Stimulated activated naive CD8-positive, alpha-beta T cell treated with anti-CD3 and anti-CD28 coated beads, Interleukin-15, amount 100 ng/mL, for 72 hours (primary cell): ENCODE measurements around the gene KCNK1.
"Not testable (repeated sequence)": the region's sequence is repeated elsewhere in the genome, so short reads cannot be mapped to it uniquely, and the experiment has no call there.

Experiments
- ATAC-seq: fragments of 150-1000 bp; cut with Tn5 transposase; 2 replicates; pipeline ENCODE4 v1.10.0; 2021; ENCODE audit warnings: mild to moderate bottlenecking, moderate library complexity
- DNase-seq, 2 donors: peaks; one replicate each; pipeline ENCODE4 v3.0.0; 2021 to 2022
- H3K27ac Mint-ChIP-seq, 2 donors: one replicate each; pipeline ENCODE4 v1.8.0; 2022; ENCODE audit warnings: mild to moderate bottlenecking in 2 of 2, mixed read lengths in 2 of 2, moderate library complexity in 2 of 2
- H3K27me3 Mint-ChIP-seq: one replicate; pipeline ENCODE4 v1.8.0; 2022; ENCODE audit warnings: mixed read lengths
- H3K4me1 Mint-ChIP-seq: one replicate; pipeline ENCODE4 v1.8.0; 2022; ENCODE audit warnings: mild to moderate bottlenecking, mixed read lengths
- H3K4me3 Mint-ChIP-seq, 2 donors: one replicate each; pipeline ENCODE4 v1.8.0; 2022; ENCODE audit warnings: mild to moderate bottlenecking in 2 of 2, mixed read lengths in 2 of 2, moderate library complexity in 1 of 2
- H3K9me3 Mint-ChIP-seq, 2 donors: one replicate each; pipeline ENCODE4 v1.8.0; 2022; ENCODE audit warnings: mixed read lengths in 2 of 2

Gene KCNK1

DNA sequence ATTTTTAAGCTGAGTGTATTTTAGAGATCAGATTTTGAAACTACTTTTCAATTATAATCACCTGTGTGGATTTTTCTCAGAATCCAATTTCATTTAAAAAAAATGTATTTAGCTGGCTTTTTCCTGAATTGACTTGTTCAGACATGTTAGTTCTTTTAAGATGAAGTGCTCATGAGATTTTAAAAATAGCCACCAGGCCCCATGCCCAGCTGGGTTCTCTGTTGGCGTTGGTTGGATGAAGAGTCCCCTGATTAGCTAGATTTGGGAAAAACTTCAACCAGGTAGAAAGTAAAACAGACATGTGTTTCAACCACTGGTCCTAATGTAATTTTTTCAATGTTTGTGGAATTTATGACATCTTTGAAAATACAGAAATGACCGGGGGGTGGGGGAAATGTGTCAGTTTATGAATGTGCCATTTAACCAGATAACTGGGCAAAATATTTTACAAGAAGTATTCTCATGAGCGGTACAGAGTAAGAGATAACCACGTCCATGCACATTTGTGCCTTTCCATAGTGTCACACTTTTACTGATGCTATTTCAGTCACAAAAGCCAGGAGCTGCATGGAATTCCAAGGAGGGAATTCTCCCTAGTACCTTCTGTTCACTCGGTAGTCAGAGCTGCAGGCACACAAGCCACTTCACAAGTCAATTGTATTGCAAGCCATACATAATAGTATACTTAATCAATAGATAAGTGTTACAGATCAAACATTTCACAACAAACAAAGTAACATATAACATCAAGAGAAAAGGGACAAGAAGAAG is 51.1 kb downstream of the KCNK1 start:
- no peaks in the 10 kb centered on the region for H3K4me1 Mint-ChIP-seq
- H3K9me3 Mint-ChIP-seq = peaks cover 0 to 4% of the 10 kb centered on the region in 2 donors
- DNase-seq (no peak), ATAC-seq (no peak)
- no peak overlapping the region for H3K4me3 Mint-ChIP-seq
- no peak overlapping the region for H3K27ac Mint-ChIP-seq
- H3K27me3 Mint-ChIP-seq = peaks cover under 1% of the 10 kb centered on the region

DNA sequence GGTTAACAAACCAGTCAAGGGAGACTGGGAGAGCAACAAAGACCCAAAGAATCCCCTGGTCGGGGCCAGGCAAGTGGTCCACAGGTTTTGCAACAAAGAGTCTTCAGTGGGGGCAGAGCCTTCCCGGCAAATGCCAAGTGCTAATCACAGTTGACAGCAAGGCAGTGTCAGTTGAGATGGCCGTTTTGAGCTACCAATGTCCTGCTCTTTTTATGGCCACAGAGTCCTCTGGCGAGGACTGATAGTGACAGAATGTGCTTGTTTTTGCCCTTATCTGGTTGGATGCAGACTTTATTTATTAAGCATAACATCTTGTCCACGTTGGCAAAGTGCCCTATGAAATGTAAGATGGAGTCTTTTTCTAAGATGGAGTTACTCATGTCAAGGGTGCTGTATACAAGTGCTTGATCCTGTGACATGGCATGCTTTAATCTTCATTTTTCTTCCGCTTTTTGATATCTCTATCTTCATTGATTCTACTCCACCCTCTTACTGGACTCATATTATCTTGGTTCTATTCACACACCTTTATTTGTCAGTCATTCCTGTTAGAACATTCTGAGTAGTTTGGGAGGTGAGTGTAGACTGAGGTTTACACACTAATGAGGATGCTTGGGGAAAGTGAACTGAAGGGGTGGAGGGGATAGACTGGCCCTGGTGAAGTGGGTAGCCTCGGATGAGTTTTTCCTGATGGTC is 51.8 kb downstream of the KCNK1 start:
- H3K27me3 Mint-ChIP-seq = peaks cover 7% of the 10 kb centered on the region
- ATAC-seq (no peak), DNase-seq (no peak)
- H3K4me3 Mint-ChIP-seq = no peak overlapping the region
- H3K9me3 Mint-ChIP-seq = peaks cover 0 to 4% of the 10 kb centered on the region in 2 donors
- H3K27ac Mint-ChIP-seq = no peak overlapping the region
- no peaks in the 10 kb centered on the region for H3K4me1 Mint-ChIP-seq

DNA sequence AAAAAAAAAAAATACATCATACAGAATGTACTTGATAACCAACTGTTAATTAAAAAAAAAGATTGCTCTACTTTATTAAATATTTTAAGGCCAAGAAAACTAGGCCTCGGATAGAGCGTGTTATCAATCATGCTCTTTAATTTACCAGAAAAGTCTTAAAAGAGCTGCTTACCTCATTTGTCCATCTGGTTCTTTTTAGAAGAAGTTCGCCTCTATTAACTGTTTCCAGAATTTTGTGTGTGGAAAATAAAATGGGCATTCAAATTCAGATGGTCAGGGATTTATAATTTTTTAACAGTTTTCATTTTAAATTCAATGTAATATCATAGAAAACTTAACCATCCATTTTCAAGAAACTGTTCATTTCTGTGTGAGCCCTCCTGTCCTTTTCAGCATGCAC is 53.8 kb downstream of the KCNK1 start:
- Mint-ChIP-seq H3K27ac (no peak overlapping the region), H3K4me1 (no peaks in the 10 kb centered on the region), H3K4me3 (no peak overlapping the region), H3K27me3 (peaks cover 8% of the 10 kb centered on the region), H3K9me3 (no peaks in the 10 kb centered on the region)
- DNase-seq = no peak
- no peak for ATAC-seq

DNA sequence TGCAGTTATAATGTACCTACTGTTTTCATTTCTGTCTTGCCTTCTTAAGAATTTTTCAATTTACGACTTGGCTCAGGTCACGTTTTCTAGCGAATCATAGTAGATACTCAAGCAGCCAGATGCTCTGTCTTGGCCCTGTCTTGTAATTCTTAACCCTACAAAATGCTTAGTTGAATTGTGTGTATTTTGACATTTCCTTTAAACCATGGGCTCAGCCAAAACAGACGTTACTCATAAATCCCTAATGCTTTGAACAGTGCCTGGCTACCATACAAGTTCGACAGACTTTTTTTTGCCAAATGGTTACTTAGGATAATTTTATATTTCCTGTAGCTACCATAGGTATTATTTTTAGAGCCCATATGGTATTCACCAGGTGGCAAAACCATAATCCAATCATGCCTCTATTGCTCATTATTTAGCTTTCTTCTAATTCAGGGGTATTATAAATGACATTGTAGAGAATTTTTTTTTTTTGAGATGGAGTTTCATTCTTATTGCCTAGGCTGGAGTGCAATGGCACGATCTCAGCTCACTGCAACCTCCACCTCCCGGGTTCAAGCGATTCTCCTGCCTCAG is 54.3 kb downstream of the KCNK1 start:
- ATAC-seq (no peak), DNase-seq (no peak)
- Mint-ChIP-seq H3K4me1 (no peaks in the 10 kb centered on the region), H3K9me3 (no peaks in the 10 kb centered on the region), H3K27me3 (peaks cover 13% of the 10 kb centered on the region), H3K27ac (no peak overlapping the region), H3K4me3 (no peak overlapping the region)

DNA sequence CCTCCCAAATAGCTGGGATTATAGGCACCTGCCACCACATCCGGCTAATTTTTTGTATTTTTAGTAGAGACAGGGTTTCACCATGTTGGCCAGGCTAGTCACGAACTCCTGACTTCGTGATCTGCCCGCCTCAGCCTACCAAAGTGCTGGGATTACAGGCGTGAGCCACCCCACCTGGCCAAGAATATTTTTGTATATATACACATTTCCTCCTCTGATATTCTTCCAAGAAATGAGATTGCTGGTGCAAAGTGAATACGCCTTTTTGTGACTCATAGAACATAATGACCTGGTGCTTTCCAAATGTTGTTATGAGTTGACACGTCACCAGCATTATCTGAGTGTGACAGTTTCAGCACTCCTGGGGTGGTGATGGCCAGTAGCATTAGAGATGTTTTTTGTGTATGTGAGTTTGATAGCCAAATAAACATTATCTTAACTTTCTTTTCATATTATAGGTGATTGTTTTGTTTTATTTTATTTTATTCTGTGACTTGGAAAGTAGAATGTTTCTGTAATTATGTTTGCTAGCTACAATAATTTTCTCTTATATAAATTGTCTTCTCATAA is 54.9 kb downstream of the KCNK1 start:
- Mint-ChIP-seq H3K9me3 (no peaks in the 10 kb centered on the region), H3K4me1 (no peaks in the 10 kb centered on the region), H3K27ac (no peak overlapping the region), H3K4me3 (no peak overlapping the region), H3K27me3 (peaks cover 19% of the 10 kb centered on the region)
- no peak for ATAC-seq
- no peak for DNase-seq

DNA sequence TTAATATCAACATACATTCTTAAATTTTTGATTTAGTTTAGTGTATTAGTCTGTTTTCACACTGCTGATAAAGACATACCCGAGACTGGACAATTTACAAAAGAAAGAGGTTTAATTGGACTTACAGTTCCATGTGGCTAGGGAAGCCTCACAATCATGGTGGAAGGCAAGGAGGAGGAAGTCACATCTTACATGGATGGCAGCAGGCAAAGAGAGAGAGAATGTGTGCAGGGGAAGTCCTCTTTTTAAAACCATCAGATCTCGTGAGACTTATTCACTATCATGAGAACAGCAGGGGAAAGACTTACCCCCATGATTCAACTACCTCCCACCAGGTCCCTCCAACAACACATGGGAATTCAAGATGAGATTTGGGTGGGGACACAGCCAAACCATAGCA is 56.5 kb downstream of the KCNK1 start:
- H3K4me1 Mint-ChIP-seq, H3K4me3 Mint-ChIP-seq, ATAC-seq: not testable (repeated sequence)

DNA sequence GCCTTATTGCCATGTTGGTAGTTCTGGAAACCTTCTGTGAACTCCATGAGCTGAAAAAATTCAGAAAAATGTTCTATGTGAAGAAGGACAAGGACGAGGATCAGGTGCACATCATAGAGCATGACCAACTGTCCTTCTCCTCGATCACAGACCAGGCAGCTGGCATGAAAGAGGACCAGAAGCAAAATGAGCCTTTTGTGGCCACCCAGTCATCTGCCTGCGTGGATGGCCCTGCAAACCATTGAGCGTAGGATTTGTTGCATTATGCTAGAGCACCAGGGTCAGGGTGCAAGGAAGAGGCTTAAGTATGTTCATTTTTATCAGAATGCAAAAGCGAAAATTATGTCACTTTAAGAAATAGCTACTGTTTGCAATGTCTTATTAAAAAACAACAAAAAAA is 57.4 kb downstream of the KCNK1 start:
- no peak overlapping the region for H3K27ac Mint-ChIP-seq
- DNase-seq = no peak
- H3K9me3 Mint-ChIP-seq = no peaks in the 10 kb centered on the region
- H3K4me3 Mint-ChIP-seq = no peak overlapping the region
- H3K4me1 Mint-ChIP-seq = no peaks in the 10 kb centered on the region
- no peak for ATAC-seq
- peaks cover 23% of the 10 kb centered on the region for H3K27me3 Mint-ChIP-seq

More for the DNA sequence above, 56.5 kb downstream of the KCNK1 start:
- H3K9me3 Mint-ChIP-seq, H3K27ac Mint-ChIP-seq, DNase-seq: not testable (repeated sequence)
- H3K27me3 Mint-ChIP-seq = peaks cover 23% of the 10 kb centered on the region

DNA sequence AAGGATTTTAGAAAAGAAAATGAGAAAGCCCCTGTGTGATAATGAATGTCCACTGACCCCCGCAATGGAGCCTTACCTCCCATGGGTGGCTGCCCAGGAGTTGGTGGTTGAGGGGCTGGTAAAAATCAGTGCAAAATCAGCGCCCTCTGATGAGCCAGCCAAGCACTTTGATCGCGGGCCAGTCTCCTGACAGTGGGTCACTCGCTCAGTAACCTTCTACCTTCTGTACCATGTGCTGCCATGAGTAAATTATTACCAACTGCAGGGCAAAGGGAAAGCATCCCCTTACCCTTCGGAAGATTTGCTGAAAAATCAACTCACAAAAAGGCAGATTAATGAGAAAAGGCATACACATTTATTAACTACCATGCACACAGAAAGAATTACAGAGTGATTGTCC is 58.8 kb downstream of the KCNK1 start:
- Mint-ChIP-seq H3K9me3 (no peaks in the 10 kb centered on the region), H3K4me3 (no peak overlapping the region), H3K27me3 (peaks cover 23% of the 10 kb centered on the region), H3K27ac (no peak overlapping the region), H3K4me1 (no peaks in the 10 kb centered on the region)
- no peak for DNase-seq
- no peak for ATAC-seq

DNA sequence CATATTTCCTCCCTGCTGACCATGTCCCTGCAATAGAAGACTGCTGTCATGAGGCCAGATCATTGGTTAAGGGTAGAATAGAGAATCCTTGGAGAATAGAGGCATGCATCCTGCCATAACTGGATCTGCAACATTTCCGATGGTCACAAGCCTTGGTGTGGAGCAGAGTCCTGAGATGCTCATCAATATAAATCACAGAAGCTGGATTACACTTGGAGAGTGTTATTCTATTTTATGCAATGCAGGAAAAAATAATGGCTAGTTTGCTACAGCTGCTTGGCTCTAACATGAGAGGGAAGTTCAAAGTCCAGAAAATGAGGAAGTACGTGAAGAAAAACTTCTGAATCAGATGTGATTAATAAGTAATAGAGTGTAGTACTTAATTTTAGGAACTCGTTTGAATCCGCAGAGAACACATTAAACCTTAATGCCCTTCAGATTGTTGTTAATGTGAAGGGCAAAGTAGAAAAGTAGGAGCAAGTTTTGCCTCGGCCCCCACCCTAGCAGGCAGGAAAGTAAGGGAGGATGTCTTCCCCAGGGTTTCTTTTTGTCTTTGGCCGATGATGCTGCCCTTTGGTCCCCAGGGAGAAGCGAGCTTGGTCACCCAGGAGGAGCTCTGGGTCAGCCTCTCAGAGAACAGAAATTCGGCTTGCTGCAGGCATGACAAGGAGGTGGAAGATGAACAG is 59.5 kb downstream of the KCNK1 start:
- DNase-seq = no peak
- Mint-ChIP-seq H3K27me3 (peaks cover 23% of the 10 kb centered on the region), H3K27ac (no peak overlapping the region), H3K4me3 (no peak overlapping the region), H3K9me3 (no peaks in the 10 kb centered on the region), H3K4me1 (no peaks in the 10 kb centered on the region)
- ATAC-seq = no peak

DNA sequence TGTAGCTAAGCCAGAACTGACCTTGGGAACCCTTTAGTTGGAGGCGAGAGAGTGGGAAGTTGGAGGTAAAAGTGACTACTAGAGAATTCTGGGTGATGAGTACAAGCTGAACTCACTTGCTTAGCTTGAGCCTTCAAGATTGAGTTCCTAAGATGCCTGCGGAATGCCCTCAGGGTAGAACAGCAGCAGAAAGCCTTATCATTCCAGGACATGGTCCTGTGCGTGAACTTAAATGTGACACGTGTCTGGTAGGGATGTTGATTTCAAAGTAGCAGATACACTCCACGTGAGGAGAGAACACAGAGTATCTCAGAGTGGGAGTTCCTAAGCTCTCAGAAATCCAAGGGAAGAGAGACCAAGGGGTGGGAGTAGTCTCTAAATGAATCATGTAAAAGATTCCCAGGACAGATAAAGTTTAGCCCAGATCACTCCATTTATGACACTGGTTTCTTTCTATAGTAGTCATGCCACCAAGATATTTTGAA is 60.1 kb downstream of the KCNK1 start:
- Mint-ChIP-seq H3K27me3 (peaks cover 23% of the 10 kb centered on the region), H3K27ac (no peak overlapping the region), H3K4me3 (no peak overlapping the region), H3K4me1 (no peaks in the 10 kb centered on the region), H3K9me3 (no peaks in the 10 kb centered on the region)
- DNase-seq = no peak
- ATAC-seq = no peak

- no peaks in the 10 kb centered on the region for H3K4me1 Mint-ChIP-seq
- H3K27me3 Mint-ChIP-seq = peaks cover 18% of the 10 kb centered on the region
- no peak overlapping the region for H3K27ac Mint-ChIP-seq
- no peak overlapping the region for H3K4me3 Mint-ChIP-seq
- no peak for ATAC-seq
- no peaks in the 10 kb centered on the region for H3K9me3 Mint-ChIP-seq
- DNase-seq = no peak
Measured at GRCh38 chr1:233675446-233675845, 61.5 kb downstream of the KCNK1 start.

DNA sequence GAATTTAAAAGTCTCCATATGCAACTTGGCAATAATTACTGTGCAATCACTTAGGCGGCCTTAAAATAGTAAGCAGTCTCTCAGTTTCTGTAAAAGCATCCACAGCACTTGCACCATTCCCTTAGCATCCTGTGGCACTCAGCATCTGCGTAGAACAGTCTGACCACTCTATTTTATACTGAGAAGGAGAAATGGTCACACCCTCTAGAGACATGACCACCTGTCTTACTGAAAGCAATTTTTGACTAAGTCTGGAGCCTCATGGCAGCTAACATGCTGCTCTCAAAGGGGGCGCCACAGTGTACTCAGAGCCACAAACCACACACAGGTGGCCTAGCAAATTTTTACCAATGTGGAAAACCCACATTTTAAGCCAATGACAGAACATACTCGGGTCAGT is 62.0 kb downstream of the KCNK1 start:
- Mint-ChIP-seq H3K4me1 (no peaks in the 10 kb centered on the region), H3K9me3 (no peaks in the 10 kb centered on the region), H3K4me3 (no peak overlapping the region), H3K27me3 (peaks cover 16% of the 10 kb centered on the region), H3K27ac (no peak overlapping the region)
- DNase-seq = no peak
- no peak for ATAC-seq

DNA sequence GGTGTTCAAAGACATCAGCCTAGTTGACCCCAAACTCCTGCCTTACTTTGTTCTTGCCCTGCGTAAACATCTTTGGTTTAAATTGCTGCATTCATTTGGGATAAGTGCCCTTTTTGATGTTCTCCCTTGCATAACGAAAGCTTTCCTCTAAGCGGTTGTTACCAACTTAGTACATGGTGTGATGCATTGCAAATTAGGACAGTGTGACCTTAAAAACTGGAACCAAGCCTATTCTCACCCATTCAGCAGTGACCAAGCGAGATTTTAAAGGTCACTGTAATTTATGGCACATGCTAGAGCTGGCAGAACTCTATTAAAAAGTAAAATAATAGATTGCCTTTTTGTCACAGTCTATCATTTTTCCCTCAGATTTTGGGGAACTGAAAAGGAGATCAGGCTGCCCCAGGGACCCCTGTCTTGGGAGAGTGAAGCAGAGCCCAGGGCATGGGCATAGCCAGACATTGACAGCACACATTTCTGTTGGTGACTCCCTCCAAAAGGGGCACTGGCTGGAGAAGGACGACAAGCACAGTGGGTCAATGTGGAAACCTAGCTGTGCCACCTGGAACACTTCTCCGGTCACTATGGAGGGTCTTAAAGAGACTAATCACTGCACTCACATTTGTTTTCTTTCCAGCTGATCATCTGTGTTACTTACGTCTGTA is 63.9 kb downstream of the KCNK1 start:
- no peak overlapping the region for H3K4me3 Mint-ChIP-seq
- H3K27me3 Mint-ChIP-seq = peaks cover 14% of the 10 kb centered on the region
- H3K9me3 Mint-ChIP-seq = no peaks in the 10 kb centered on the region
- no peak for DNase-seq
- no peak overlapping the region for H3K27ac Mint-ChIP-seq
- no peaks in the 10 kb centered on the region for H3K4me1 Mint-ChIP-seq
- no peak for ATAC-seq

DNA sequence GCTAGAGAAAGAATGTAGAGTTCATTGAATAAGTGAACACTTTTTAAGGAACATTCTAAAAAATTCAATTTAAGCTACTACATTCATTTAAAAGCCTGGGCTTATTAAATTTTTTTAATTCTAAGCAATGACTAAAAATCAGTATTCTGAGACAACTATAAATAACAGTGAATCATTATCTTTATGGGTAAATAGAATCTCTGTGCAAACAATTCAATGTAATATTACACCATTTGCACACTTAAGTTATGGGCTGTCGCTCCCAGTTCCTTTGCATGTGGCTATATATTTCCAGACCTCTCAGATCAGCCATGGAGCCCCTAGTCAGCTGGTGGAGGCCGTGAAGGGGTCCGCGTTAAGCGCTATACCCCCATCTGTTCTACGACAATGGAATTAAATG is 65.1 kb downstream of the KCNK1 start:
- peaks cover 2% of the 10 kb centered on the region for H3K27me3 Mint-ChIP-seq
- no peaks in the 10 kb centered on the region for H3K9me3 Mint-ChIP-seq
- ATAC-seq (no peak), DNase-seq (no peak)
- H3K27ac Mint-ChIP-seq = no peak overlapping the region
- H3K4me3 Mint-ChIP-seq = no peak overlapping the region
- no peaks in the 10 kb centered on the region for H3K4me1 Mint-ChIP-seq
